GM18507 (cell line): ENCODE measurements around the gene PLN.

Experiments used
- DNase-seq: peaks from one replicate; pipeline ENCODE4 v3.0.0; 2011; ENCODE audit warnings: low read depth; ENCODE audit not compliant: insufficient read length; ENCODE audit errors: extremely low spot score
- FAIRE-seq: peaks from 2 replicates; lab custom pipeline; 2011; peaks lifted over from hg19 to GRCh38; lab: Jason Lieb, UNC

The PLN gene

GRCh38 chr6:118571121-118571520 is 23.0 kb downstream of the PLN start:
- no peak for DNase-seq

DNA sequence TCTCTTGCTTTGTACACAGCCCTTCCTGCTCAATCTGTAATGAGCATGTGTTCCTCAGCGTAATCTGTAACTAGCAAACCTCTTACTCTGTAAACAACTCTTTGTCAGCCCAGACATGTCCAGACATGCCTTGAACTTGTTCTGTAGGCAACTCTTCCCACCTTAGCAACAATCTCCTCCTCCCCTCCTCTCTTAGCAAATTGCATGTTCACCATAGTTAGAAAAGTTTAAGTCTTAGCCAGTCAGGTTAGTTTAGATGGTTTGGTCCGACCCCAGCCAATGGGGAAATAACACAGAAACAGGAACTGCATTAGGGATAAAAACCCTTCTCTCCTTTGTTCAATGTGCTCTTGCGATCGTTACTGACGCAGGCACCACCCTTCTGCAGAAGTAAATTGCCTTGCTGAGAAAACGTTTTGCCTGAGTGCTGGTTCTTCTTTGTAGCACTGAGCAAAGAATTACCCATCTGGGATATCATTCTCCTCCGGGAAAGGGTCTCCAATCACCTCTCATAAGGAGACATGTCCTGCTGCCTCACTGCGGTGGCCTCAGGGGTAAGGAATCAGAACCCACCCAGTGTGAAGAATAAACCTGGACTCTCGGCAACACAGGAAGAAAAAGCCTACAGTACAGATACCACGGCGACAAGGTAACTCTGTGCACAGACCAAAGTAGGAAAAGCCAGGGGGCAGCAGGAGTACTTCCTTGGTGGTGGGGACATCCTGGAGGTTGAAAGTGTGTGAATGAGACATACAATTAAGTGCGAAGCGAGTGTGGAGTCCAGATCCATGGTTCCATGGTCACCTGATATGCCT is 26.2 kb downstream of the PLN start:
- FAIRE-seq (no peak), DNase-seq (no peak)

More at GRCh38 chr6:118571121-118571520, 23.0 kb downstream of the PLN start:
- FAIRE-seq, result no peak

DNA sequence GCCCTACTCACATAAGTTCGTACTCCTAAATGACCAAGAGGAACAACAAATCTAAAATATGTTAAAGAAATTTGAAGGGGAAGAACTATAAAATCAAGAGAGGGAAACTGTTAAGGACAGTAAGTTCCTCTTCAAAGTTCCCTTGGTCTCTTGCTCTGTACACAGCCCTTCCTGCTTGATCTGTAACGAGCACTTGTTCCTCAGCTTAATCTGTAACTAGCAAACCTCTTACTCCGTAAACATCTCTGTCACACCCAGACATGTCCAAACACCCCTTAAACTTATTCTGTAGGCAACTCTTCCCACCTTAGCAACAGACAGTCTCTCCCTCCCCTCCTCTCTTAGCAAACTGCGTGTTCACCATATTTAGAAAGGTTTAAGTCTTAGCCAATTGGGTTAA is 29.9 kb downstream of the PLN start:
- no peak for FAIRE-seq
- DNase-seq, result no peak

- FAIRE-seq, result no peak
- DNase-seq, result no peak
Measured at GRCh38 chr6:118578617-118579016, 30.5 kb downstream of the PLN start.

GRCh38 chr6:118579786-118580185 is 31.7 kb downstream of the PLN start:
- DNase-seq (no peak), FAIRE-seq (no peak)

- no peak for FAIRE-seq
- no peak for DNase-seq
Measured at GRCh38 chr6:118580585-118581419, 32.7 kb downstream of the PLN start.

DNA sequence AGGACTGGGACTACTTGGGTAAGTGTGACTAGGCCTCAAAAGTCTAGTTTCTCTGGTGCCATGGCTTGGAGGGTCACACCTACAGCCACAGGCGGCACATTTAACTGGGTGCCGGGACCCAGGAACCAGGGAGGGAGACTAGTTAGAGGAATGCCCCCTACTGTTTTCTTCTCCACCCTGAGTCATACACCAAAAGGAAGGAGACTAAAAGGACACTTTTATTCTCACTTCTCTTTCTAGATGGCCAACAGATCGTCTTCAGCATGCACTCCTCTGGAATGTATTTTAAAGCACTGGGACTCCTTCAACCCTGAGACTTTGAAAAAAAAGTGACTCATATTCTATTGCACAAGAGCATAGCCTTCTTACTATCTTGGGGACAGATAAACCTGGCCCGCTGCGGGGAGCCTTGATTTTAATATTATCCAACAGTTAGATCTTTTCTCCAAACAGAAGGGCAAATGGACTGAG is 33.4 kb downstream of the PLN start:
- no peak for DNase-seq
- FAIRE-seq, result no peak

DNA sequence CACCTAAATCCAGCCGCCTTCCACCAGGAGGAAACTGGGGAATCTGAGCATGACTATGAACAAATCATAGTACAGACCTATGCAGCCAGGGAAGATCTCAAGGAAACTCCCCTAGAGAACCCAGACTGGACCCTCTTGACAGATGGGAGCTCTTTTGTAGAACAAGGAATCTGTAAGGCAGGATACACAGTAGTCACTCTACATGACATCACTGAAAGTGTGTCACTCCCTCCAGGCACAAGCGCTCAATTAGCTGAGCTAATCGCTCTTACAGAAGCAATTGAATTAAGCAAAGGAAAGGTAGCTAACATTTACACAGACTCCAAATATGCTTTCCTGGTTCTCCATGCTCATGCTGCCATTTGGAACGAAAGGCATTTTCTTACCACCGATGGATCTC is 36.8 kb downstream of the PLN start:
- FAIRE-seq, result no peak
- no peak for DNase-seq

GRCh38 chr6:118586746-118587485 is 38.8 kb downstream of the PLN start:
- no peak for FAIRE-seq
- no peak for DNase-seq

DNA sequence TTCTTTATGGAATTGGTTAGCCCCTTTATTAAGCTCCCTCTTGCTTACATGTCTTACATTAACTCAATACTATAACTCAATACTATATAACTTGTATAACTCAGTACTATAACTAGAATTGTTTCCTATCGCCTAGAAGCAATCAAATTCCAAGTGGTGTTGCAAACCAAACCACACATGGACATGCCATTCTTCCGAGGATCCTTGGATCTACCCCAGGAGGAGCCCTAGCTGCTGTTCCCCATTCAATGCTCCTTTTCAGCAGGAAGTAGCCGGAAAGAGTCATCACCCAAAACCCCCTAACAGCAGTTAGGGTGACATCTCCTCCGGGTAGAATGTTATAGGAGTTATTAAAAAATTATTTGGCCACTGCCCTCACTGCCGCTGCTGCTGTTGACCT is 40.5 kb downstream of the PLN start:
- DNase-seq (no peak), FAIRE-seq (no peak)

- DNase-seq (no peak), FAIRE-seq (no peak)
Measured at GRCh38 chr6:118589186-118589585, 41.1 kb downstream of the PLN start.

GRCh38 chr6:118589649-118590365 is 41.7 kb downstream of the PLN start:
- FAIRE-seq (no peak), DNase-seq (no peak)

GRCh38 chr6:118591897-118592296 is 43.8 kb downstream of the PLN start:
- FAIRE-seq (no peak), DNase-seq (no peak)

- DNase-seq (no peak), FAIRE-seq (no peak)
Measured at GRCh38 chr6:118594877-118595276, 46.8 kb downstream of the PLN start.

DNA sequence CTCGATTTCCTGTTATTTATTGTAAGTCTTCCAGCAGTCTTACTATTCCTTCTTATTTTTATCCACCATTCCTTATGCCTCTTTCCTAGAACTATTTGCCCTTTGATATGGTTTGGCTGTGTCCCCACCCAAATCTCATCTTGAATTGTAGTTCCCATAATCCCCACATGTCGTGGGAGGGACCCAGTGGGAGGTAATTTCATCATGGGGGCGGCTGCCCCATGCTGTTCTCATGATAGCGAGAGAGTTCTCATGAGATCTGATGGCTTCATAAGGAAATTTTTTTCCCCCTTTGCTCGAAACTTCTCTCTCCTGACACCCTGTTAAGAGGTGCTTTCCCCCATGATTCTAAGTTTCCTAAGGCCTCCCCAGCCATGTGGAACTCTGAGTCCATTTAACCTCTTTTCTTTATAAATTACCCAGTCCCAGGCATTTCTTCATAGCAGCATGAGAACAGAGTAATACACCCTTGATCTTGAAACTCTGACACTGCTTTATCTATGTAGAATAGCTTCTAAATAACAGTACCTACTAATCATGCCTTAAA is 48.8 kb downstream of the PLN start:
- DNase-seq (no peak), FAIRE-seq (no peak)

- FAIRE-seq (no peak), DNase-seq (no peak)
Measured at GRCh38 chr6:118597636-118598035, 49.5 kb downstream of the PLN start.

DNA sequence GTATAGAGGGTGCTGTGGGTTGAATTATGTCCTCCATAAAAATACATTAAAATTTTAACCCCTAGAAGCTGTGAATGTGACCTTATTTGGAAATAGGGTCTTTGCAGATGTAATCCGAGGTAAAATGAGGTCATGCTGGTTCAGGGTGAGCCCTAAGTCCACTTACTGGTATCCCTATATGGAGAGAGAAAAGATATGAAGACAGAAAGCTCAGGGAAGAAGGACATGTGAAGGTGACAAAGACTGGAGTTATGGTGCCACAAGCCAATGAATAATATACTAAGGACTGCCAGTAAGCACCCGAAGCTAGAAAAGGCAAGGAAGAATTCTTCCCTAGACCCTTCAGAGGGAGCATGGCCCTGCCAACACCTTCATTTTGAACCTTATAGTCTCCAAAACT is 50.2 kb downstream of the PLN start:
- FAIRE-seq, result no peak
- DNase-seq, result no peak

- FAIRE-seq (no peak), DNase-seq (no peak)
Measured at GRCh38 chr6:118602300-118602699, 54.2 kb downstream of the PLN start.

DNA sequence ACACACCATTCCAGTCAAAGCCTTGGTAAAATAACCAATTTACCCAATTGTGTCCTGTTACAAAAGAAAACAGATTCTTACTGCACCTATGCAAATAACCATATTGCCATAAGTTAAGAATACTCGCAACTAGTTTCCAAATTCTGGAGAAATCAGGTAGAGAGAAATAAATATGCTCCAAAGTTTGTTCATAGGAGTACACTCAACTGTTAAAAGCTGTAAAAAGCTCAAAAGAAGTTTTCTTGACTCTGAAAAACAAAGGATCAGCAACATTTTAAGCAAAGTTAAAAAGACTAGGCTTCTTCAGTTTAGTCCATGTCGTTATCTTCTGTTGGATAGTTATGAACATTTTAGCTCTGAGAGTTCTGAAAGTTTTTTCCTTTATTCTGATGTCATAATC is 55.3 kb downstream of the PLN start:
- FAIRE-seq, result no peak
- no peak for DNase-seq
